SK-N-SH treated with all-trans-retinoic acid at 6 μM for 48 hours (cell line): ENCODE results near the gene MCEMP1.

Experiments used
- ATAC-seq: fragments of 200-7000 bp; cut with Tn5 transposase; 3 replicates; pipeline ENCODE4 v1.9.1; 2020; ENCODE audit warnings: mild to moderate bottlenecking, moderate library complexity
- ARNTL ChIP-seq: fragments of 450-650 bp; formaldehyde crosslinking; IDR thresholded peaks from 2 replicates; pipeline ENCODE4 v1.5.0; 2020; ENCODE audit warnings: low read depth, mild to moderate bottlenecking, moderate library complexity, borderline replicate concordance
- BACH2 ChIP-seq: fragments of 250-450 bp; sonication (Bioruptor Pico); IDR thresholded peaks from 2 replicates; pipeline ENCODE4 v1.9.0; 2021; ENCODE audit warnings: mild to moderate bottlenecking, borderline replicate concordance
- CSDC2 ChIP-seq: fragments of 250-450 bp; sonication (Bioruptor Pico); IDR thresholded peaks from 2 replicates; pipeline ENCODE4 v1.5.0; 2020; ENCODE audit warnings: mild to moderate bottlenecking, moderate library complexity
- ESRRG ChIP-seq: fragments of 250-450 bp; sonication (Bioruptor Pico); IDR thresholded peaks from 2 replicates; pipeline ENCODE4 v1.6.1; 2021; ENCODE audit warnings: mild to moderate bottlenecking
- GLIS3 ChIP-seq: fragments of 250-450 bp; sonication (Bioruptor Pico); IDR thresholded peaks from 2 replicates; pipeline ENCODE4 v1.5.0; 2020; ENCODE audit warnings: mild to moderate bottlenecking, moderate library complexity
- ISL1 ChIP-seq: fragments of 250-450 bp; sonication (Bioruptor Pico); IDR thresholded peaks from 2 replicates; pipeline ENCODE4 v2.1.2; 2022; ENCODE audit warnings: mild to moderate bottlenecking, moderate library complexity
- OSR1 ChIP-seq: fragments of 250-450 bp; sonication (Bioruptor Pico); IDR thresholded peaks from 2 replicates; pipeline ENCODE4 v1.8.0; 2022; ENCODE audit warnings: moderate library complexity, mild to moderate bottlenecking, inconsistent platforms
- PATZ1 ChIP-seq: fragments of 250-450 bp; sonication (Bioruptor Pico); IDR thresholded peaks from 2 replicates; pipeline ENCODE4 v1.8.0; 2020; ENCODE audit warnings: mild to moderate bottlenecking, moderate library complexity, borderline replicate concordance
- PPARA ChIP-seq: fragments of 250-450 bp; sonication (Bioruptor Pico); IDR thresholded peaks from 2 replicates; pipeline ENCODE4 v1.5.0; 2020; ENCODE audit warnings: mild to moderate bottlenecking, borderline replicate concordance
- SNAI2 ChIP-seq: fragments of 250-450 bp; sonication (Bioruptor Pico); IDR thresholded peaks from 2 replicates; pipeline ENCODE4 v1.5.0; 2020; ENCODE audit warnings: mild to moderate bottlenecking, moderate library complexity
- TCF4 ChIP-seq: fragments of 250-450 bp; sonication (Bioruptor Pico); IDR thresholded peaks from 2 replicates; pipeline ENCODE4 v1.8.0; 2021; ENCODE audit warnings: mild to moderate bottlenecking, moderate library complexity, borderline replicate concordance
- TOX ChIP-seq: fragments of 250-450 bp; sonication (Bioruptor Pico); IDR thresholded peaks from 2 replicates; pipeline ENCODE4 v1.8.0; 2021; ENCODE audit warnings: mild to moderate bottlenecking, moderate library complexity, borderline replicate concordance
- TSHZ2 ChIP-seq: fragments of 250-450 bp; sonication (Bioruptor Pico); IDR thresholded peaks from 2 replicates; pipeline ENCODE4 v1.5.0; 2020; ENCODE audit warnings: mild to moderate bottlenecking, moderate library complexity
- ZC3H10 ChIP-seq: fragments of 250-450 bp; sonication (Bioruptor Pico); IDR thresholded peaks from 2 replicates; pipeline ENCODE4 v1.5.1; 2021; ENCODE audit warnings: mild to moderate bottlenecking, moderate library complexity
- ZFP3 ChIP-seq: fragments of 250-450 bp; sonication (Bioruptor Pico); IDR thresholded peaks from 2 replicates; pipeline ENCODE4 v1.5.0; 2020; ENCODE audit warnings: mild to moderate bottlenecking, moderate library complexity
- ZNF565 ChIP-seq: fragments of 450-650 bp; formaldehyde crosslinking; conservative IDR thresholded peaks from 2 replicates; pipeline ENCODE4 v1.5.0; 2020; ENCODE audit warnings: low read depth, mild to moderate bottlenecking, moderate library complexity
- ZNF70 ChIP-seq: fragments of 450-650 bp; formaldehyde crosslinking; IDR thresholded peaks from 2 replicates; pipeline ENCODE4 v1.5.0; 2020; ENCODE audit warnings: mild to moderate bottlenecking, moderate library complexity
- ZNF8 ChIP-seq: fragments of 450-650 bp; formaldehyde crosslinking; IDR thresholded peaks from 2 replicates; pipeline ENCODE4 v1.5.0; 2020; ENCODE audit warnings: mild to moderate bottlenecking, moderate library complexity
- TF ChIP-seq, protein P1 (sequence below): fragments of 250-450 bp; sonication (Bioruptor Pico); IDR thresholded peaks from 2 replicates; pipeline ENCODE4 v1.5.1; 2020; ENCODE audit warnings: low read depth, mild to moderate bottlenecking, moderate library complexity
- TF ChIP-seq, protein P2 (sequence below): fragments of 250-450 bp; sonication (Bioruptor Pico); IDR thresholded peaks from 2 replicates; pipeline ENCODE4 v1.5.1; 2021; ENCODE audit warnings: mild to moderate bottlenecking, moderate library complexity
- TF ChIP-seq, protein P3 (sequence below): fragments of 250-450 bp; sonication (Bioruptor Pico); IDR thresholded peaks from 2 replicates; pipeline ENCODE4 v1.8.0; 2021; ENCODE audit warnings: low read depth, mild to moderate bottlenecking, moderate library complexity, borderline replicate concordance

MCEMP1 gene

GRCh38 chr19:7639863-7640348 lies 37.0 kb upstream of the MCEMP1 start:
- TF ChIP-seq OSR1 (CRISPR knock-in tag): no peak
- no peak for TF ChIP-seq ISL1 (CRISPR knock-in tag)
- TF ChIP-seq TCF4 (CRISPR knock-in tag): no peak
- no peak for TF ChIP-seq ESRRG (CRISPR knock-in tag)
- no peak for TF ChIP-seq PPARA (CRISPR knock-in tag)
- no peak for TF ChIP-seq PATZ1
- no peak for TF ChIP-seq ZNF565 (CRISPR knock-in tag)
- no peak for TF ChIP-seq SNAI2
- TF ChIP-seq BACH2 (CRISPR knock-in tag): no peak
- TF ChIP-seq TSHZ2 (CRISPR knock-in tag): no peak
- TF ChIP-seq, protein P1, sequence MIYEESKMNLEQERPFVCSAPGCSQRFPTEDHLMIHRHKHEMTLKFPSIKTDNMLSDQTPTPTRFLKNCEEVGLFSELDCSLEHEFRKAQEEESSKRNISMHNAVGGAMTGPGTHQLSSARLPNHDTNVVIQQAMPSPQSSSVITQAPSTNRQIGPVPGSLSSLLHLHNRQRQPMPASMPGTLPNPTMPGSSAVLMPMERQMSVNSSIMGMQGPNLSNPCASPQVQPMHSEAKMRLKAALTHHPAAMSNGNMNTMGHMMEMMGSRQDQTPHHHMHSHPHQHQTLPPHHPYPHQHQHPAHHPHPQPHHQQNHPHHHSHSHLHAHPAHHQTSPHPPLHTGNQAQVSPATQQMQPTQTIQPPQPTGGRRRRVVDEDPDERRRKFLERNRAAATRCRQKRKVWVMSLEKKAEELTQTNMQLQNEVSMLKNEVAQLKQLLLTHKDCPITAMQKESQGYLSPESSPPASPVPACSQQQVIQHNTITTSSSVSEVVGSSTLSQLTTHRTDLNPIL (CRISPR knock-in tag): no peak
- TF ChIP-seq CSDC2 (CRISPR knock-in tag): no peak
- TF ChIP-seq ZFP3 (CRISPR knock-in tag): no peak
- TF ChIP-seq, protein P2, sequence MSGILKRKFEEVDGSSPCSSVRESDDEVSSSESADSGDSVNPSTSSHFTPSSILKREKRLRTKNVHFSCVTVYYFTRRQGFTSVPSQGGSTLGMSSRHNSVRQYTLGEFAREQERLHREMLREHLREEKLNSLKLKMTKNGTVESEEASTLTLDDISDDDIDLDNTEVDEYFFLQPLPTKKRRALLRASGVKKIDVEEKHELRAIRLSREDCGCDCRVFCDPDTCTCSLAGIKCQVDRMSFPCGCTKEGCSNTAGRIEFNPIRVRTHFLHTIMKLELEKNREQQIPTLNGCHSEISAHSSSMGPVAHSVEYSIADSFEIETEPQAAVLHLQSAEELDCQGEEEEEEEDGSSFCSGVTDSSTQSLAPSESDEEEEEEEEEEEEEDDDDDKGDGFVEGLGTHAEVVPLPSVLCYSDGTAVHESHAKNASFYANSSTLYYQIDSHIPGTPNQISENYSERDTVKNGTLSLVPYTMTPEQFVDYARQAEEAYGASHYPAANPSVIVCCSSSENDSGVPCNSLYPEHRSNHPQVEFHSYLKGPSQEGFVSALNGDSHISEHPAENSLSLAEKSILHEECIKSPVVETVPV (CRISPR knock-in tag): no peak
- TF ChIP-seq GLIS3 (CRISPR knock-in tag): no peak
- TF ChIP-seq, protein P3, sequence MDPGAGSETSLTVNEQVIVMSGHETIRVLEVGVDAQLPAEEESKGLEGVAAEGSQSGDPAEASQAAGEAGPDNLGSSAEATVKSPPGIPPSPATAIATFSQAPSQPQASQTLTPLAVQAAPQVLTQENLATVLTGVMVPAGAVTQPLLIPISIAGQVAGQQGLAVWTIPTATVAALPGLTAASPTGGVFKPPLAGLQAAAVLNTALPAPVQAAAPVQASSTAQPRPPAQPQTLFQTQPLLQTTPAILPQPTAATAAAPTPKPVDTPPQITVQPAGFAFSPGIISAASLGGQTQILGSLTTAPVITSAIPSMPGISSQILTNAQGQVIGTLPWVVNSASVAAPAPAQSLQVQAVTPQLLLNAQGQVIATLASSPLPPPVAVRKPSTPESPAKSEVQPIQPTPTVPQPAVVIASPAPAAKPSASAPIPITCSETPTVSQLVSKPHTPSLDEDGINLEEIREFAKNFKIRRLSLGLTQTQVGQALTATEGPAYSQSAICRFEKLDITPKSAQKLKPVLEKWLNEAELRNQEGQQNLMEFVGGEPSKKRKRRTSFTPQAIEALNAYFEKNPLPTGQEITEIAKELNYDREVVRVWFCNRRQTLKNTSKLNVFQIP (CRISPR knock-in tag): no peak
- no peak for TF ChIP-seq TOX (CRISPR knock-in tag)
- TF ChIP-seq ZC3H10: no peak
- TF ChIP-seq ZNF70 (CRISPR knock-in tag): no peak
- no peak for ATAC-seq

DNA sequence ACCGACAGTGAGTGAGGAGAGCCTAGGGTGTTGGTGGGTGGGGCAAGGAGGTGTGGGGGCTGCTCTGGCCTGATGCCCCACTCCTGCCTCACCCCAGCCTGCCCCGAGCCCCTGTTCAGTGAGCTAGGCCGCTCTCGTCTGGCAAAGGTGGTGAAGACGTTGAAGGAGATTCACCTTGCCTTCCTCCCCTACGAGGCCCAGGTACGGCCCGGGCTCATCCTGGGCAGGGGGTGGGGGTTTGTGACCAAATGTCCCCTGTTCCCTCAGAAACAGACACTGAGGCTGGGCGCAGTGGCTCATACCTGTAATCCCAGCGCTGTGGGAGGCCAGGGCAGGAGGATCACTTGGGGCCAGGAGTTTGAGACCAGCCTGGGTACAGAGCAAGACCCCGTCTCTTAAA lies 36.1 kb upstream of the MCEMP1 start:
- no peak for ATAC-seq
- TF ChIP-seq, protein P1 (CRISPR knock-in tag): no peak
- TF ChIP-seq ZNF8 (CRISPR knock-in tag) (no peak), ZNF565 (CRISPR knock-in tag) (no peak), OSR1 (CRISPR knock-in tag) (no peak), ARNTL (CRISPR knock-in tag) (no peak), ESRRG (CRISPR knock-in tag) (no peak), ZNF70 (CRISPR knock-in tag) (no peak), ISL1 (CRISPR knock-in tag) (no peak)
- TF ChIP-seq, all 23 proteins: peak for 0
